HG03354 (cell line): ENCODE measurements around the gene TMCC1.

ENCODE experiments used
- ATAC-seq: cut with Tn5 transposase; IDR thresholded peaks from one replicate; pipeline ENCODE4 v1.9.1; 2021; ENCODE audit warnings: mild to moderate bottlenecking; ENCODE audit not compliant: unreplicated experiment, poor library complexity, severe bottlenecking

The TMCC1 gene

DNA sequence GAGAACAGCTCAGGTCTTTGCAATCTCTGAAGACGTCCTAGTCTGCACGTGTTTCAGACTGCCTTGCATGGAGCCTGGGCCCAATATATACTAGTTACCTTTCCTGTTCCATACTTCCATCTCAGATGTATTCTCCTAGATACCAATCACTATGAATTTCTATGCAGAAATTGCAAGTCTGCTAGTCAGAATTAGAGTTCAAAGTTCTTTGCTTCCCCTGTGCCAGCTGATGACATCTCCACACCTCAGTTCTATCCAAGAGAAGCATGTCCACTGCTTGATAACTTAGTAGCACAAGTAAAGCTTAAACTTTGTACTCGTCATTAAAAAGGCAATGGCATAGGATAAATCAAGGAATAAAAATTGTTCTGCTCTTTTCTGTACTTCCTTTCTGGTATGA lies 153.4 kb downstream of the TMCC1 start:
- no peak for ATAC-seq

DNA sequence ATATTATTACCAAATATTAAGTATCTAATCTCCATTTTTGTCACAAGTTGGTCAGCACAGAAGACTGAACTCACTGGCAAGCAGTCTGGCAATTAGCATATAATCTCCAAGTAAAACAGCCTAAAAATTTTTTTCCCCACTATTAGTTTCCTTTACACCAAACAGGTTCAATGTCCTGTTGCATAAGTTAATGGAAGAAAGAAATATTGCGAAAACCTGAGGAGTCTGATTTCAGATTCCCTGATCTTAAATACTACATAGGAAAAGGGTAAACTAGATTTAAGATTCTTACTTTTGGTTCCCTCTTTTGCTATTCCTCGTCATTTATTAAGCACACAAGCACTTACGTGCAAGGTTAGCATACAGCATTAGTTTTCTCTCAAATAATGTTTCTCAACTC lies 153.9 kb downstream of the TMCC1 start:
- ATAC-seq: no peak

DNA sequence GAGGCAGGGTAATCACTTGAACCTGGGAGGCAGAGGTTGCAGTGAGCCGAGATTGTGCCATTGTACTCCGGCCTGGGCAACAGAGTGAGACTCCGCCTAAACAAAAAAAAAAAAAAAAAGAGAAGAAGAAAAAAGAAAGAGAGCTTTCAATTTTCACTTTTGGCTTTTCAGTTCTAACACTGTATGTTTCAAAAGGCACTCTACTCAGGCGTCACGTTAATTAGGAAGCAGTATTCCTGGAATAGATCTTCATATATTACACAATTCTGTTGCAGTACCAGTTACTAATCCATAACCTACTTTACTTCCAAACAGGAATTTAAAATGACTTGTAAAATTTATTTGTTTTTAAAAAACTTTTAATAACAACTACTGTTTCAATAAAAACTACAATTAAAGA lies 155.3 kb downstream of the TMCC1 start:
- no peak for ATAC-seq

DNA sequence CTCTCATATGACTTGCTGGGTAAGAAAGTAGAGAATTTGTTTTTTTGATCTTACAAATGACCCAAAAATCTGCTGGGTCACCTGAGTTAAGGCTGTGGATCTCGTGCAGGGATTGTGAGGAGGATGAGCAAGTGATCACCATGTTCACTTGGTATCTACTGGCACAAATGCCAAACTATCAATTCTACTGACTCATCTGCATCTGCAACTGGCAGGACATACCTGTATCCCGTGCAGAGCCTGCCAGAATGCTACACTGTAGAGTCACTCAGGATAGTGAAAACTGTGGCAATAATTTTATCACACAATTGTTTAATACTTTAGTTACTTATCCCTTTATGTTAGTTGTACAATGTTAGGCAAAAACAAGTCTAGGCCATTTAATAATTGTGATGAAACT lies 157.4 kb downstream of the TMCC1 start:
- no peak for ATAC-seq

DNA sequence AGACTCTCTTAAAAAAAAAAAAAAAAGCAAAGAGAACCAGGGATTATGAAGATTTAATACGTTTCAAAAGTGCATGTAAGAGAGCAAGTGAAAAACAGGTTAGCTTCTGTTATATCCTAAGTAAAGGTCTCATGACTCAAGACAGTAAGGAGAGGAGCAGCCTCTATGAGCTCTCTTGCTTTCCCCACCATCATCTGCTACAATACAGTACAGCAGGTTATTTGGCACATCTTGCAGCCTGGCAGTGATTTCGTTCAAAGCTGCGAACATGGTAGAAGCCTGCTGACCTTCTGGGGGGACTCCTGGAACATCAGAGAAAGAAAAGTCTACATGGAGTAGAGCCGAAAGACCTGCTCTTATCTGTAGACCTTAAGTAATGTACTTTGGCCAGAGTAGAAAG lies 157.9 kb downstream of the TMCC1 start:
- no peak for ATAC-seq

DNA sequence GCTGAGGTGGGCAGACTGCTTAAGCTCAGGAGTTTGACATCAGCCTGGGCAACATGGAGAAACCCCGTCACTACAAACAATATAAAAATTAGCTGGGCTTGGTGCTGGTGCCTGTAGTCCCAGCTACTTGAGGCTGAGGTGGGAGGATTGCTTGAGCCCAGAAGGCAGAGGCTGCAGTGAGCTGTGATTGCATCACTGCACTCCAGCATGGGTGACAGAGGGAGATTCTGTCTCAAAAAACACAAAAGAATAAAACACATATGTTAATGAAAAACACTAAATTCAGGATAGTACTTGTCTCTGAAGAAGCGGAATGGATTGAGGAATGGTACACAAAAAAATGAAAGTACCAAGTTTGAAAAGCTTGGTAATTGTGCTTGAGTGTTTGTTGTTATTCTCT lies 159.1 kb downstream of the TMCC1 start:
- ATAC-seq: no peak

DNA sequence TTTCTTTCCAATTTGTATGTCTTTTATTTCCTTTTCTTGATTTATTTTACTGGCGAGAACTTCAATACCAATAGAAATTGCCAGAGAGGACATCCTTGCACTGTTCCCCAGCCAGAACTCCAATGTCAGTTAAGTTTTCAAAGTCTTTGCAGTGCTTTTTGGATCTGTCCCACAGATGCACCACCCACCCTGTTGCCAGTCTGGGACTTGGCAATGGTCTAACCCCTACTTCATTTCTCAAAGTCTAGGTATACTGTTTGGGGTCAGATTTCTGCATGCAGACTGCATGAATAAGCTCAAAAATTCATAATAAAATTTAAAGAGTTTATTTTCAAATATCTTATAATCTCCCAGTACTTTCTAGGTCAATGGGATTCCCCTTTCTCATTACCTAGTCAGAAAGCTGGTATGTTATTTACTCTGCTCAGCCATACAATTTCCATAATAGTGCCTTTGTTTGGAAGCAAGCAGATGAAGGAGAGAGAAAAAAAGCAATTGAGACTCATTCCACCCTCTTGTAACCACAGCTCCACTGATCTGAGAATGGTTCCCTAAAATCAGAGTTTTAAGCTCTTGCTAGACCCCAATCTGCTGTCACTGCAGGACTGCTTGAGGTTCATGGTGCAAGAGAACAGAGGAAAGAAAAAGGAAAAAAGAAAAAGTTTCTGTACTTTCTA lies 161.2 kb downstream of the TMCC1 start:
- no peak for ATAC-seq

DNA sequence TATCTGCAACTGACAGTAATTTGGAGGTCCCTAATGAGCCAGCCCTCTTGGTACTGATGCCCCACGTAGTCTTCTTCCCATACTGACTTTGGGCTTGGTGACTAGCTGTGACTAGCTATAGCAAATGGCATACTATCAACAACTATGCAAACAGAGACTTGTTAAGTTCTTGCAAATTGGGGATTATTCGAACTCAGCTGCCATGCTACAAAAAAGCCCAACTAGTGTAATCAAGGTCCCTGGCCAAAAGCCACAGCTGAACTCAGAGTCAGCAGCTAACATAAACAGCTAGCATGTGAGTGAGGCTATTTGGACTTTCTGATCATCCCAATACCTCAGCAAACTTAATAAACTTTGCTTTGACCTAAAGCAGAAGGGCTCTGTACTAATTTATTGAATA lies 165.8 kb downstream of the TMCC1 start:
- no peak for ATAC-seq

DNA sequence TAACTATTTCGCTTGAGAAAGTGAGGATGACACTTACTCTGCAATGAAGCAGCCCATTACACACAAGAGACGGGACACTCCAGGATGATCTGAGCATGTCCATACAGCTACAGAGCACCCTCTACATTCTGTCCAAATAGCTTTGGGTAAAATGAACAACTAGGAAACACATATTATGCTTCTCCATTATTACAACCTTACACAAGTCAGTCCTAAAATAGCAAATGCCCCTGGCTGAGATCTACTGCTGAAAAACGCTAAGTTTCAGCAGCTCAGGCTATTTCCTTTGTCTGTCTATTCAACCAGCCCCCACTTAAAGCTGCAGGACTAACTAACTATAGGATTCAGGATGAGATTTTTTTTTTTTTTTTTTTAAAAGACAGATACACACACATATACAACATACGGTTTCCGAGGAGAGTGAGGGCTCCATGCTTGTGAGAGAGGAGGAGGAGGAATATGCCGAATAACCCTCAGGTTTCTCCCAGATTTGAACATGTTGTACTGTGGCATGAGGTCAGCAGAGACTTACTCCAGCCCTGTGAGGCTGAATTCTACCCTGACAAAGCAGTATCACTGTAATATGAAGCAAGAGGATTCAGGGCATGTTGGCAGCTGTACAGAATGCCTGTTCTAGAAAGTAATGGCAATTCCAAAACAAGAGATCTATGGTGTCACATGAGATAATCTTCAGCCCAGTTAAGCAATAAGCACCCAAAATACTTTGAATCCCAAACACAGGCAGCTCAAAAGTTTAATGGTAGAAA lies 169.8 kb downstream of the TMCC1 start:
- ATAC-seq: no peak

DNA sequence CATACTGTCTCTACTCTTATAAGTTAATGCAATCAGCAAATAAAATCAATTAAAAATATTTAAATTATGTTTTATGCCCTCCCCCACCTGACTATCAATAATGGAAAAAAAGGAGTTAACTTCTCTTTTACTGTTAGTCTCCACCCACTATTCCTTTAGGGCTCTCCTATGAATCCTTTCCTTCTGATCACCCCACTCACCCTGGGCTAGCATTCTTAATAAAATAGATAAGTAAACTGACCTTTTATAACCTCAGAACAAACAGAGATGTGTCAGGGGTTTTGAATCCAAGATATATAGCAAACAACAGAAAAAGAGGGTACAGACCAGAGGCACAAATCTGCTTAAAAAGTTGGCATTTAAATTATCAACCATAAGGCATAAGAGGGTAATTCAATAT lies 171.0 kb downstream of the TMCC1 start:
- ATAC-seq: no peak

DNA sequence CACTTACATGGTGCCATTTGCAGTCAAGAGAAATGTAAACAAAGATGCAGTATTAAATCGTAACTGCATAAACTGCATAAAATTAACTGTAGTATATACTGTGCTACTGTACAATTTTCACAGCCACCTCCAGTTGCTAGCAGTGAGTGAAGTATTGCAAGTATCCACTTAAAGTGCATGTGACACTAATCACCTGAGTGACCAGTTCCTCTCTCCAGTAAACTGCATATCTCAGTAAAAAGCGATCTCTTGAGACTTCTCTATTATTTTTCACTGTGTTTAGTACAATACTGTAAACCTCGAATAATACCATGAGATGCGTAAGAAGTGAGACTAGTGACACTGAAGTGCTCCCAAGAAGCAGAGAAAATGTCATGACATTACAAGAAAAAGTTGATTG lies 175.3 kb downstream of the TMCC1 start:
- no peak for ATAC-seq

DNA sequence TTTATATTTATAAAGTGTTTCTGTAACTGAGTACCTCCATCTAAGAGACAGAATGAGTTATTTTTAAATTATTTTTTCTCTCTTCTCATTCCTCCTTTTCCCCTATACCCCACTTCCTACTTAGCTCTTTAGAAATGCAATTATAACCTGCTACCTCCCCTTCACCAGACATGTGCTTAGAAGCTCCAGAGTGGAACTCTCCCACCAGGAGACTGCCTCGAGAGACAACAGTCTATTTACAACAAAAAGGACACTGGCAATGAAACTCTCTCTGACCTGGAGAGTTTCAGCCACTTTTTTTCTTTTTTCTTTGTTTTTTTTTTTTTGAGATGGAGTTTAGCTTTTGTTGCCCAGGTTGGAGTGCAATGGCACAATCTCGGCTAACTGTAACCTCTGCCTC lies 177.7 kb downstream of the TMCC1 start:
- ATAC-seq: no peak

DNA sequence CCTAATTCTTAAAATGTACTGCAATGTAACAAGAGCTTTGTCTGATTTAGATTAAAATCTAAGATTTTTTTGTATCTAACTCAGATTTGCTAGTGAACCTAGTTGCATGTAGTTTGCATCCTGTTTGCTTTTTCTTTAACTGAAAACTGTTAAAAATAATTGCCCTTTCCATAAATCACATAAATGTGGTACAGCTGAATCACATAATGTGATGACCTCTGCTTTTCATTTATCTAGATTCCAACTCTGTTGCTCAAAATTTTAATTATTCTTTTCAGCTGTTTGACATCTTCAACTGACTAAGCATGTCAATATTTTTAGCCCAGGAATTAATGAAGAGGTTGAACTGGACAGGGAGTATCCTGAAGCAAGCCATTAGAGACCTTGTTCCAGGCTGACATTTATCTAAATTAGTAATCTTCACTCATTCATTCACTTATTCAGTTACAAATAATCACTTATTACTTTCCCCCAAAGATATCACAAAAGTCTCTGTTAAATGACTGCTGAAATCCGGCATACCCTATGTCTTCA lies 185.1 kb downstream of the TMCC1 start:
- no peak for ATAC-seq

DNA sequence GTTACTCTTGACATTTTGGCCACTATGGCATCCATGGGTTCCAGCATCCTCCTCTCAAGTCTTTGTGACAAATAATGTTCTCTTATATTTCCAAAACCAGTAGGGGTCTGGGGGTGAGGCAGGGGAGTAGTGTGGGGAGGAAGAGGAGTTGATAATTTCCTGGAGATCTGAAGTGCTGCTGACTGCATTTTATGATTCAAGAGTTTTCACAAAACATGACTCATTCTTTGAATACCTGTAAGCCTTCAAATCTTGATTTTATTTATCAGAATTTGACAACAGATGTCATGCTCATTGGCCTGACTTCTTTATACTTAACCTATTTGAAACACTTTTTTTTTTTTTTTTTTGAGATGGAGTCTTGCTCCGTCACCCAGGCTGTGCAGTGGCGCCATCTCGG lies 188.2 kb downstream of the TMCC1 start:
- no peak for ATAC-seq

DNA sequence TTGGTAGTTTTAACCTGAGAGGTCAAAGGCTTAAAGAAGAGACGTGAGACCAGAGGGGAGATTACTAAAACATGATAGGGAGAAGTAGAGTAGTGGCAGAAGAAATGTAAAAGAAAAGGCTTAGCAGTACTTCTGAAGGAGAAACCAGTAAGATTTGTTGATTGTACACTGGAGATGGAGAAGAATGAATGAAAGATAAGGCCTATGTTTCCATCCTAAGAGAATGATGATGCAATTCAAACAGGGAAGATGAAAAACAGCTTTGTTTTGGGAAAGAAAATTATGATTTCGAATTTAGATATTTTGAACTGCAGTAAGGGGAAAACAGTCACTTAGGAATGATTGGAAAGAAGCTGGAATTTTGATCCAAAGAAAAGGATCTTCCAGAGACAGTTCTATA lies 189.6 kb downstream of the TMCC1 start:
- no peak for ATAC-seq

DNA sequence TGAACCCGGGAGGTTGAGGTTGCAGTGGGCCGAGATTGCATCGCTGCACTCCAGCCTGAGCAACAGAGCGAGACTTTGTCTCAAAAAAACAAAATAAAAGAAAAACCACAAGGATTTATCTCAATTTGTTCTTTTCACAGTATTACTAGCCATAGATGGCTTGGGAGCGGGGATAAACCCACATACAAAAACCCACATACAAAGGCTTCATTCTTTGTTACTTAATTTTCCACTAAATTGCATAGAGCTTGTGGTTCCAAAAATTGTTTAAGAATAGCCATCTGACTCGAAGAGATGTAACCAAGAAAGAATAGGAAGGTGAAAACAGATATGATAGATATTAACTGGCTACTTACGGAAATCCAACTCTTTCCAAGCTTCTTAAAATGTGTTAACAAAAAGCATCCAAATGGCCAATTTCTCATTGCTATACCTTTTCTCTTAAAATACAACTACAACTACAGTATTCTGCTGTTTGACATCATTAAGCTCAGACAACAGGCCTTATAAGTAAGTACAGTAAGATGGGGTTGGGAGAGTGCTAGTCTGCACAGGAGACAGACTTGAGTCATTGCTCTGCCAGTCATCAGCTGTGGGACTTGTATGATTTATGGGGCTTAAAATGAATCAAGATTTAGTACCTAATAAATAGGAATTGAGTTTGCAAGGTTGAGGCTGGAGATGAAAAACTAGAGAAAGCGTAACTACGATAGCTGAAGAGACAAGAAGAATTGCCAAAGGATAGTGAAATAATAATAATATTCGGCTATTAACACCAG lies 190.4 kb downstream of the TMCC1 start:
- no peak for ATAC-seq

DNA sequence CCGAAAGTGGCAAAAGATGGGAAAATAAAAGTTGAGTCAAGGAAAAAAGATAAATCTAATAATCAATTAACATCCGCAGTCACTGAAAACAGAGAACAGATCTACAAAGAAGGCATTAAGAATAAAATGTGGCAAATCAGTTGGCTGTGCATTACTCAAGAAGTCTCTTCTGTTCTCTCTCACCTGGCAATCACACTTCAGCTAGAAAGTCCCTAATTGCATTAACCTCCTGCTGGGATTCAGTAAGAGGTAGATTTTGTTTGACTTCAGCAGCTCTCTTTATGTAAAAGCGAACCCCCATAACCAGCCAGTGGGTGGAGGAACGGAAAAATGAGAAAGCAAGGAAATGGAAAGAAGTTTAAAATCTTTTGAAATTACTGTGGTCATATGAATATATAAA lies 192.3 kb downstream of the TMCC1 start:
- no peak for ATAC-seq

DNA sequence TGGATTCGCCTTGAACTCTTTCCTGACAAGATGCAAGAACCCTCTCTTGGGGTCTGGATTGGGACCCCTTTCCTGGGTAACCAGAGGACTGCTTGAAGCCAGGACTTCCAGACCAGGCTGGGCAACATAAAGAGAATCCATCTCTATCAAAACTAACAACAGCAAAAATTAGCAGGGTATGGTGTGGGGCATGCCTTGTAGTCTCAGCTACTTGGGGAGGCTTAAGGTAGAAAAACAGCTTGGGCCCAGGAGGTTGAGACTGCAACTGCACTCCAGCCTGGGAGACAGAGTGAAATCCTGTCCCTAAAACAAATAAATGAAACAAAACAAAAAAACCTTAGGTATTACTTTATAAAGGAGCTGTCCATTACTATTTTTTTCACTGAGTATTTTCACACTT lies 193.9 kb downstream of the TMCC1 start:
- no peak for ATAC-seq

DNA sequence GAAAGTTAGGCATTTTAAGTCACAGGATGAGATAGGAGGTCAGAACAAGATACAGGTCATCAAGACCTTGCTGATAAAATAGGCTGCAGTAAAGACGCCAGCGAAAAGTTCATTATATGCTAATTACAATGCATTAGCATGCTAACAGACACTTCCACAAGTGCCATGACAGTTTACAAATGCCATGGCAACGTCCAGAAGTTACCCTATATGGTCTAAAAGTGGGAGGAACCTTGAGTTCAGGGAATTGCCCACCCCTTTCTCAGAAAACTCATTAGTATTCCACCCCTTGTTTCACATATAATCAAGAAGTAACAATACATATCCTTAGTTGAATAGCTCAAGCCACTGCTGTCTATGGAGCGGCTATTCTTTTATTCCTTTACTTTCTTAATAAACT lies 194.3 kb downstream of the TMCC1 start:
- ATAC-seq: no peak

DNA sequence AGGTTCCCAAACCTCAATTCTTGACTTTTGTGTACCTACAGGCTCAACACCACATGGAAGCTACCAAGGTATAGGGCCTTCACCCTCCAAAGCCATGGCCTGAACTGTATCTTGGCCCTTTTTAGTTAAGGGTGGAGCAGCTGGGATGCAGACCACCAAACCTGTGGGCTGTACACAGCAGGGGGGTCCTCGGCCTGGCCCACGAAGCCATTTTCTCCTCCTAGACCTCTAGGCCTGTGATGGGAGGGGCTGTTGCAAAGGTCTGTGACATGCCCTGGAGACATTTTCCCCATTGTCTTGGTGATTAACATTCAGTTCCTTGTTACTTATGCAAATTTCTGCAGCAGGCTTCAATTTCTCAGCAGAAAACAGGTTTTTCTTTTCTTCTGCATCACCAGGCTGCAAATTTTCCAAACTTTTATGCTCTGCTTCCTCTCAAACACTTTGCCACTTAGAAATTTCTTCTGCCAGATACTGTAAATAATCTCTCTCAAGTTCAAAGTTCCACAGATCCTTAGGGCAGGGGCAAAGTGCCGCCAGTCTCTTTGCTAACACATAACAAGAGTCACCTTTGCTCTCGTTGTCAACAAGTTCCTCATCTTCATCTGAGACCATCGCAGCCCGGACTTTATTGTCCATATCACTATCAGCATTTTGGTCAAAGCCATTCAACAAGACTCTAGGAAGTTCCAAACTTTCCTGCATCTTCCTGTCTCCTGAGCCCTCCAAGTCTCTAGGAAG lies 196.1 kb downstream of the TMCC1 start:
- no peak for ATAC-seq
